GM23338 (cell line): Measurements from ENCODE around the gene ZNF184.

Experiments
- CTCF ChIP-seq, 2 experiments: fragments of 200-600 bp in 1 of 2; sonication (generic) in 1 of 2; conservative IDR thresholded peaks; 2 replicates each; pipeline versions ENCODE4 v1.5.1 to v1.6.1; 2016 to 2017; ENCODE audit warnings: antibody characterized with exemption in 2 of 2, low read depth in 2 of 2, mild to moderate bottlenecking in 2 of 2, moderate library complexity in 1 of 2
- EZH2 ChIP-seq: fragments of 200-600 bp; sonication (generic); IDR thresholded peaks from one replicate; pipeline ENCODE4 v1.8.0; 2017; ENCODE audit warnings: antibody characterized with exemption, mild to moderate bottlenecking, low read depth; ENCODE audit not compliant: unreplicated experiment
- EZH2phosphoT487 ChIP-seq: fragments of 200-600 bp; sonication (generic); IDR thresholded peaks from one replicate; pipeline ENCODE4 v1.8.1; 2018; ENCODE audit warnings: antibody characterized with exemption; ENCODE audit not compliant: unreplicated experiment
- POLR2AphosphoS5 ChIP-seq: IDR thresholded peaks from 2 replicates; pipeline ENCODE4 v1.6.1; 2016; ENCODE audit warnings: antibody characterized with exemption, low read depth
- REST ChIP-seq: IDR thresholded peaks from one replicate; pipeline ENCODE4 v1.6.1; 2018; ENCODE audit warnings: antibody characterized with exemption; ENCODE audit not compliant: unreplicated experiment
- STAT1 ChIP-seq: IDR thresholded peaks from one replicate; pipeline ENCODE4 v1.6.1; 2016; ENCODE audit warnings: antibody characterized with exemption; ENCODE audit not compliant: unreplicated experiment
- ZNF331 ChIP-seq: fragments of 250-450 bp; sonication (Bioruptor Pico); IDR thresholded peaks from 2 replicates; pipeline ENCODE4 v1.5.0; 2020; ENCODE audit warnings: low read depth, mild to moderate bottlenecking, moderate library complexity
- ZNF462 ChIP-seq: fragments of 250-450 bp; sonication (Bioruptor Pico); IDR thresholded peaks from 2 replicates; pipeline ENCODE4 v1.5.0; 2020; ENCODE audit warnings: mild to moderate bottlenecking, moderate library complexity

- TF ChIP-seq EZH2phosphoT487 (no peak), CTCF (conservative IDR thresholded peaks at IDR 0.05; ENCODE audit: low read depth in 2 of 2) (no peak), REST (no peak), POLR2AphosphoS5 (no peak), EZH2 (no peak), ZNF462 (no peak), STAT1 (no peak), ZNF331 (no peak)
Observed at GRCh38 chr6:27501187-27501586, 28.3 kb upstream of the ZNF184 start.
